ENCODE results near the gene ERI2. TPM values are rescaled to one million over a fixed set of nuclear protein-coding genes. Genes with fewer than 3 reads are reported as not detected.

Gene ERI2
- total RNA-seq, 2 donors from 2014 or later = 18.7 TPM

DNA sequence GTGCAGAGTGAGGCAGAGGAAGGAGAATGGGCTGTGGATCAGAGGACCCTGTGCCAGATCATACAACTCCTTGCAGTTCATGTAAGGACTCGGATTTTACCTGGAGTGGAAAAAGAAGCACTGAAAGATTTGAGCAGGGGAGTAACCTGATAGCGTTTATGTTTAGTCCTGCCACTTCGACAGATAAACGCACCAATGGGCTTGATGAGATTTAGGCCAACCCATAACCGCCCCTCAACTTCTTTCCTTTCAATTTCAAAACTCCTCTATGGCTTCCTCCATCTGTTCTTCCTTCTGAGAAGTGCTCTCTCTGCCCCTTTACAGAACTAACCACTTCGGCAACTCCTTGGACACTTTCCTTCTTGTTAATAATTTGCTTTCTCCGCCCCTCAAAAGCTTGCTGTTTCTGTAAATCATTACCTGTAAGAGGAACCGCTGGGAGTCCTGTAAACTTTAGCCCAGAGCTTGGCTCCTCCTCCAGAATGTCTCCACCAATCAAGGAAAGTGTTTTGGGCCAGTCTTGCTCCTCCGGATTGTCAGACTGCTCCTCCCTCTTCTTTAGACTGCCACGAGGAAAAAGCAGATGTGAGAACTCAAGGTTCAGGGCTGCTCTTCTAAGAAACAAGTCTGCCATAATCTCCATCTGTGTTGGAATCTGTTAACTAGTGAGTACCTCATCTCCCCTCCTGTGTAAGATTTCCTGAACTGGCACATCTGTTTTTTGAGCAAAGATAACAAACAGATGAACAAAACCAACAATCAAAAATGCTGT is 42.6 kb downstream of the ERI2 start, which contains the start of gene ACSM3:
Gene ACSM3 (plus strand): TSS at position 554 of the 772 bp plus-strand sequence. CDS start 6,021 bp downstream, outside the sequence.
- Histone ChIP-seq H3K9me3 (ENCODE audit: control insufficient read depth, low read length) (peaks cover 6% of the 10 kb centered on the region), H3K27me3 (ENCODE audit: control insufficient read depth, insufficient read depth, low read length, poor library complexity, severe bottlenecking) (no peaks in the 10 kb centered on the region), H3K4me1 (ENCODE audit: control insufficient read depth, insufficient read depth, low read length) (no peaks in the 10 kb centered on the region), H3K4me3 (ENCODE audit: low read length) (peak within 1 kb of the TSS; percentile 77), H3K36me3 (ENCODE audit: control insufficient read depth, insufficient read depth, low read length) (no peaks in the 10 kb centered on the region), H3K27ac (ENCODE audit: low read depth, low read length) (no peak within 1 kb of the TSS), H3K9ac (ENCODE audit: extremely low read depth, low read length, poor library complexity, severe bottlenecking) (no peak within 1 kb of the TSS)
- Mint-ChIP-seq H3K27me3 (ENCODE audit: insufficient read depth) (peaks cover 4% of the 10 kb centered on the region), H3K4me1 (peaks cover 6% of the 10 kb centered on the region), H3K27ac (peak within 1 kb of the TSS; percentile 65), H3K4me3 (peak within 1 kb of the TSS; percentile 58), H3K36me3 (ENCODE audit: low read depth) (no peaks in the 10 kb centered on the region), H3K9me3 (peaks cover 18% of the 10 kb centered on the region)
- TF ChIP-seq, protein P1, sequence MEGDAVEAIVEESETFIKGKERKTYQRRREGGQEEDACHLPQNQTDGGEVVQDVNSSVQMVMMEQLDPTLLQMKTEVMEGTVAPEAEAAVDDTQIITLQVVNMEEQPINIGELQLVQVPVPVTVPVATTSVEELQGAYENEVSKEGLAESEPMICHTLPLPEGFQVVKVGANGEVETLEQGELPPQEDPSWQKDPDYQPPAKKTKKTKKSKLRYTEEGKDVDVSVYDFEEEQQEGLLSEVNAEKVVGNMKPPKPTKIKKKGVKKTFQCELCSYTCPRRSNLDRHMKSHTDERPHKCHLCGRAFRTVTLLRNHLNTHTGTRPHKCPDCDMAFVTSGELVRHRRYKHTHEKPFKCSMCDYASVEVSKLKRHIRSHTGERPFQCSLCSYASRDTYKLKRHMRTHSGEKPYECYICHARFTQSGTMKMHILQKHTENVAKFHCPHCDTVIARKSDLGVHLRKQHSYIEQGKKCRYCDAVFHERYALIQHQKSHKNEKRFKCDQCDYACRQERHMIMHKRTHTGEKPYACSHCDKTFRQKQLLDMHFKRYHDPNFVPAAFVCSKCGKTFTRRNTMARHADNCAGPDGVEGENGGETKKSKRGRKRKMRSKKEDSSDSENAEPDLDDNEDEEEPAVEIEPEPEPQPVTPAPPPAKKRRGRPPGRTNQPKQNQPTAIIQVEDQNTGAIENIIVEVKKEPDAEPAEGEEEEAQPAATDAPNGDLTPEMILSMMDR (conservative IDR thresholded peaks at IDR 0.05) = no peak
- DNase-seq = peak; percentile 90
- WGBS, 2 experiments (ENCODE audit: insufficient coverage in 1 of 2, insufficient read length in 1 of 2) = 52 to 53% methylated on average over 8 to 10 of the region's 10 CpGs

DNA sequence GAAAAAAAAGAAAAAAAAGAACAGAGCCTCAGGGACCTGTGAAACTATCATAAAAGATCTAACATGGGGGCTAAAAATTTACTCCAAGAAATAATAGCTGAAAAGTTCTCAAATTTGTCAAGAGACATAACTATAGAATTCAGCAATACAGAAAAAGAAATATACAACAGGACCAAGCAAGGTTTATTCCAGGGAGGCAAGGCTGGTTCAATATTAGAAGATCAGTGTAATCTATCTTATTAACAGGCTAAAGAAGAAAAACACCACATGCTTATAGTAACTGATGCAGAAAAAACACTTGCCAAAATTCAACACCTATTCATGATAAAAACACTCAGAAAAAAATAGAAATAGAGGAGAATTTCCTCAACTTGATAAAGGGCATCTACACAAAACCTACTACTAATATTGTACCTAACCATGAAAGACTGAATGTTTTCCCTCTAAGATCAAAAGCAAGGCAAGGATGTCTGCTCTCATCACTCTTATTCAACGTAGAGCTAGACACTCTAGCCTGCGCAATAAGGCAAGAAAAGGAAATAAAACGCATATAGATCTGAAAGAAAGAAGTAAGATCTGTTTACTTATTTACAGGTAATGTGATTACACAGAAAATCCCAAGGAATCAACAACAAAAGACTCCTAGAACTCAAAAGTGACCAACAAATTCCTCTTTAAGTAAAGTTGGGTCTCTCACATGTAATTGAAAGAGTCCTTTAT is 43.7 kb downstream of the ERI2 start:
- 90% methylated on average over 1 of the region's 3 CpGs; no CpG with 5 or more reads in 1 of the 2 experiments for WGBS, 2 experiments (ENCODE audit: insufficient coverage in 1 of 2, insufficient read length in 1 of 2)
- peaks cover 6% of the 10 kb centered on the region for H3K9me3 ChIP-seq (ENCODE audit: control insufficient read depth, low read length)
- H3K27ac ChIP-seq (ENCODE audit: low read depth, low read length) = no peak overlapping the region
- H3K27me3 Mint-ChIP-seq (ENCODE audit: insufficient read depth) = peaks cover 4% of the 10 kb centered on the region
- H3K4me1 ChIP-seq (ENCODE audit: control insufficient read depth, insufficient read depth, low read length) = no peaks in the 10 kb centered on the region
- H3K36me3 Mint-ChIP-seq (ENCODE audit: low read depth) = no peaks in the 10 kb centered on the region
- DNase-seq = no peak
- no peak overlapping the region for H3K4me3 Mint-ChIP-seq
- H3K27ac Mint-ChIP-seq = no peak overlapping the region
- TF ChIP-seq, protein P1 (conservative IDR thresholded peaks at IDR 0.05) = no peak
- no peaks in the 10 kb centered on the region for H3K27me3 ChIP-seq (ENCODE audit: control insufficient read depth, insufficient read depth, low read length, poor library complexity, severe bottlenecking)
- H3K4me1 Mint-ChIP-seq = peaks cover 6% of the 10 kb centered on the region
- H3K4me3 ChIP-seq (ENCODE audit: low read length) = peak overlapping the region; percentile 77
- peaks cover 18% of the 10 kb centered on the region for H3K9me3 Mint-ChIP-seq
- H3K36me3 ChIP-seq (ENCODE audit: control insufficient read depth, insufficient read depth, low read length) = no peaks in the 10 kb centered on the region
- H3K9ac ChIP-seq (ENCODE audit: extremely low read depth, low read length, poor library complexity, severe bottlenecking) = no peak overlapping the region

DNA sequence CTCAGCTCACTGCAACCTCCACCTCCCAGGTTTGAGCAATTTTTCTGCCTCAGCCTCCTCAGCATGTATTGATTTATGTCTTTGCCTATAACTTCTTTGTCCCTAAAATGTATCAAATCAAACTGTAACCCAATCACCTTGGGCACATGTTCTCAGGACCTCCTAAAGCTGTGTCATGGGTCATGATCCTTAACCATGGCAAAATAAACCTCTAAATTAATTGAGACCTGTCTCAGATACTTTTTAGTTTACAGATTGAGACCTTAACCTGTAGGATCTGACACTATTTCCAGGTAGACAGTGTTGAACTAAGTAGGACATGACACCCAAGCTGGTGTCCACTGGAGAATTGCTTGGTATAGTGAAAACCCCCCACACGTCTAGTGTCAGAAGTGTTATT is 45.1 kb downstream of the ERI2 start:
- H3K27me3 Mint-ChIP-seq (ENCODE audit: insufficient read depth) = peaks cover 4% of the 10 kb centered on the region
- Histone ChIP-seq H3K4me3 (ENCODE audit: low read length) (no peak overlapping the region), H3K9me3 (ENCODE audit: control insufficient read depth, low read length) (peaks cover 6% of the 10 kb centered on the region), H3K36me3 (ENCODE audit: control insufficient read depth, insufficient read depth, low read length) (no peaks in the 10 kb centered on the region), H3K4me1 (ENCODE audit: control insufficient read depth, insufficient read depth, low read length) (no peaks in the 10 kb centered on the region), H3K27me3 (ENCODE audit: control insufficient read depth, insufficient read depth, low read length, poor library complexity, severe bottlenecking) (no peaks in the 10 kb centered on the region), H3K9ac (ENCODE audit: extremely low read depth, low read length, poor library complexity, severe bottlenecking) (no peak overlapping the region), H3K27ac (ENCODE audit: low read depth, low read length) (no peak overlapping the region)
- no peak overlapping the region for H3K4me3 Mint-ChIP-seq
- DNase-seq = no peak
- WGBS, 2 experiments (ENCODE audit: insufficient coverage in 1 of 2, insufficient read length in 1 of 2) = 80 to 97% methylated on average over 1 of the region's 1 CpG
- TF ChIP-seq, protein P1 (conservative IDR thresholded peaks at IDR 0.05) = no peak
- peaks cover 6% of the 10 kb centered on the region for H3K4me1 Mint-ChIP-seq
- no peak overlapping the region for H3K27ac Mint-ChIP-seq
- no peaks in the 10 kb centered on the region for H3K36me3 Mint-ChIP-seq (ENCODE audit: low read depth)
- H3K9me3 Mint-ChIP-seq = peaks cover 18% of the 10 kb centered on the region

Measured in endodermal cell (in vitro differentiated cells).